K562 (cell line): Measurements from ENCODE around the gene RIT1. TPM values are rescaled to one million over a fixed set of nuclear protein-coding genes. Genes with fewer than 3 reads are reported as not detected.
A peak's percentile ranks its signal among the peaks of the same experiment; 100 is the strongest.

Experiments used
- ETV6 ChIP-seq, 3 experiments: fragments of 150-350 bp in 1 of 3; sonication (generic) in 1 of 3; formaldehyde crosslinking in 1 of 3; IDR thresholded peaks; 2 replicates each; pipeline versions ENCODE4 v1.6.1 to v1.8.0; 2014 to 2022; ENCODE audit warnings: borderline replicate concordance in 2 of 3, low read depth in 2 of 3, antibody characterized with exemption in 1 of 3, low read length in 1 of 3, mild to moderate bottlenecking in 1 of 3, missing genetic modification reagents in 1 of 3
- MAX ChIP-seq: sonication (generic); formaldehyde crosslinking; IDR thresholded peaks from 2 replicates; pipeline ENCODE4 v1.9.0; 2022; ENCODE audit warnings: mild to moderate bottlenecking, missing genetic modification reagents
- REST ChIP-seq, 2 experiments: fragments of 450-650 bp; formaldehyde crosslinking in 1 of 2; IDR thresholded peaks; 2 replicates each; pipeline versions ENCODE4 v1.4.0 to v1.6.1; 2014 to 2020; ENCODE audit warnings: mild to moderate bottlenecking in 2 of 2, borderline replicate concordance in 1 of 2, low read depth in 1 of 2
- ZBTB40 ChIP-seq, 2 experiments: fragments of 450-650 bp in 1 of 2; sonication (generic) in 1 of 2; formaldehyde crosslinking in 1 of 2; IDR thresholded peaks; 2 replicates each; pipeline versions ENCODE4 v1.7.1 to v1.9.0; 2016 to 2022; ENCODE audit warnings: inconsistent platforms in 1 of 2, mild to moderate bottlenecking in 1 of 2, missing genetic modification reagents in 1 of 2
- polyA plus RNA-seq, 8 experiments: library from polyadenylated mRNA; depleted of rRNA in 4 of 8; stranded (reverse) in 5 of 8; unstranded in 3 of 8; fragments of >200 nt; fragmentation: Nextera tagmentation in 2 of 8; fragmentation: Illumina TruSeq in 1 of 8; extraction: Ambion mirVana in 2 of 8; extraction: Trizol in 1 of 8; gene quantifications; 2 replicates each; pipeline versions ENCODE4 v1.2.1 to v1.2.3, GENCODE V29; 2011 to 2014; ENCODE audit warnings: inconsistent platforms in 1 of 8, missing spikeins in 1 of 8
- total RNA-seq, 7 experiments: library from RNA; depleted of rRNA in 6 of 7; stranded (reverse); fragments of >200 nt in 6 of 7; fragmentation: Illumina TruSeq in 2 of 7; extraction: Trizol in 2 of 7; gene quantifications; 2 replicates each; pipeline versions ENCODE4 v1.2.1 to v1.2.3, GENCODE V29; 2011 to 2021; ENCODE audit warnings: low replicate concordance in 1 of 7

Gene RIT1
- total and polyA plus RNA-seq, 9 of the 15 experiments (the other 6 are each of a cell fraction or from before 2014, with no cell fraction given) = 13.5 to 57.6 (median 22.9) TPM

- TF ChIP-seq ZBTB40 (IDR thresholded peaks at IDR 0.05) (peak; percentile 89), ZBTB40 (CRISPR knock-in tag; IDR thresholded peaks at IDR 0.05) (no peak), ETV6 (IDR thresholded peaks at IDR 0.05; ENCODE audit: borderline replicate concordance in 1 of 2, low read depth in 2 of 2, low read length in 1 of 2) (no peak), ETV6 (CRISPR knock-in tag; IDR thresholded peaks at IDR 0.05; ENCODE audit: borderline replicate concordance) (0 out of 2 replicates have a peak, but pooled peaks have one; percentile 45), MAX (peak; percentile 92), REST (IDR thresholded peaks at IDR 0.05; ENCODE audit: borderline replicate concordance) (no peak), REST (CRISPR knock-in tag; IDR thresholded peaks at IDR 0.05; ENCODE audit: low read depth) (no peak)
Measured at GRCh38 chr1:155856975-155857930, 53.9 kb downstream of the RIT1 start, which contains the start of gene GON4L (continued).
